CD4-positive, alpha-beta T cell treated with Interleukin-21 for 1 hour (primary cell): Measurements from ENCODE around the gene CRACR2A.

Source experiments
- DNase-seq: peaks from one replicate; pipeline ENCODE4 v3.0.0-alpha.2; 2020

Gene CRACR2A

GRCh38 chr12:3723916-3724805 lies 28.7 kb downstream of the CRACR2A start:
- no peak for DNase-seq

- DNase-seq = no peak
These were observed 30.5 kb downstream of the CRACR2A start for GRCh38 chr12:3722368-3722767.

GRCh38 chr12:3720772-3721171 lies 32.1 kb downstream of the CRACR2A start:
- no peak for DNase-seq

- DNase-seq = peak; percentile 4
These were observed 34.8 kb downstream of the CRACR2A start for GRCh38 chr12:3718100-3718499.

GRCh38 chr12:3717283-3717898 lies 35.5 kb downstream of the CRACR2A start:
- no peak for DNase-seq

- DNase-seq = no peak
These were observed 36.9 kb downstream of the CRACR2A start for GRCh38 chr12:3715999-3716398.

GRCh38 chr12:3713947-3714346 lies 39.0 kb downstream of the CRACR2A start:
- no peak for DNase-seq

GRCh38 chr12:3713483-3713882 lies 39.4 kb downstream of the CRACR2A start:
- DNase-seq = no peak

- DNase-seq = no peak
These were observed 40.5 kb downstream of the CRACR2A start for GRCh38 chr12:3712209-3712992.

GRCh38 chr12:3705354-3705675 lies 47.6 kb downstream of the CRACR2A start:
- DNase-seq = no peak

- DNase-seq = no peak
These were observed 48.2 kb downstream of the CRACR2A start for GRCh38 chr12:3704512-3705353.

GRCh38 chr12:3700861-3701260 lies 52.0 kb downstream of the CRACR2A start:
- no peak for DNase-seq

GRCh38 chr12:3698218-3698974 lies 54.5 kb downstream of the CRACR2A start:
- no peak for DNase-seq

GRCh38 chr12:3697311-3697870 lies 55.5 kb downstream of the CRACR2A start:
- DNase-seq = no peak

GRCh38 chr12:3694673-3695072 lies 58.2 kb downstream of the CRACR2A start:
- no peak for DNase-seq

- DNase-seq = no peak
These were observed 60.1 kb downstream of the CRACR2A start for GRCh38 chr12:3692616-3693365.

- DNase-seq = no peak
These were observed 66.4 kb downstream of the CRACR2A start for GRCh38 chr12:3686463-3686862.

- DNase-seq = no peak
These were observed 67.1 kb downstream of the CRACR2A start for GRCh38 chr12:3685830-3686229.

GRCh38 chr12:3684449-3685051 lies 68.4 kb downstream of the CRACR2A start:
- DNase-seq = no peak

GRCh38 chr12:3683670-3684069 lies 69.2 kb downstream of the CRACR2A start:
- DNase-seq = no peak
